Measurements from ENCODE around the gene NCAPG. TPM values are rescaled to one million over a fixed set of nuclear protein-coding genes. Genes with fewer than 3 reads are reported as not detected.
A peak's percentile ranks its signal among the peaks of the same experiment; 100 is the strongest.

NCAPG gene
- 132 and 211 TPM in 2 replicates for total RNA-seq (ENCODE audit: low replicate concordance)

DNA sequence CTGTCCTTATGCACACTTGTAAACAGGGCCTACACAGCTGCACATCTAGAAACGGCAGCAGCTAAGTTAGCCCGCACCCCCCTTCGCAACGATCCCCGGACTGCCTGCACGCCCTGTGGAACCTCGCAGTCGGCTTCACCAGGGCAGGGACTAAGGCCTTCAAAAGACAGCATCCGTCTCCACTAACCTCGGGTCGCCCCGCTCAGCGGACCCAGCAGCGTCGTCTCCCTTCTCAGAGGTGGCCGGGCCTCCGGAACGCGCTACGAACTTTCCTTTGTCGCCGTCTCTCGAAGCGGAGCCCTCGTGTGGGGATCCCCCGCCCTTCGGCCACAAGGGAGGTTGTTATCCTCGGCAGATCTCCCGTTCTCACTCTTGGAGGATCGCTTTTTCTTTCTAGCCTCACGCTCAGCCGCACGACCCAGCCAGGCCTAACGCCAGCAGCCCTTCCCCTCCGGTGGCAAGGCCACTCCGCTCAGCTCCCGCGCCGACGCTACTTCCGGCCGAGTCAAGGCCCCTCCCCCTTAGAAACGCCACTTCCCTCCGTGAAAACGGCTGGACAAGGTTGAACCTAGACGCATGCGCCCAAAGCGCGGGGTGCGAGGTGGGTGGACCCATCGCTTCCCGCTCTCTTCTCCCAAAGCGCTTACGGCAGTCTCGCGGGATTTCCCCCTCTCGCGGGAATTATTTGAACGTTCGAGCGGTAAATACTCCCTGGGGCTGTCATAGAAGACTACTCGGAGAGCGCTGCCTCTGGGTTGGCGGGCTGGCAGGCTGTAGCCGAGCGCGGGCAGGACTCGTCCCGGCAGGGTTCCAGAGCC lies at the start of gene NCAPG, which contains the start of gene DCAF16:
NCAPG (plus strand) TSS at position 720 of the 818 bp plus-strand sequence. CDS start 99 bp downstream, outside the sequence.
DCAF16 (minus strand) TSS at position 498 of the 818 bp plus-strand sequence. CDS start 6,616 bp downstream, outside the sequence.
- no peaks in the 10 kb centered on the region for H3K27me3 Mint-ChIP-seq (ENCODE audit: insufficient read depth, low read depth)
- H3K79me2 ChIP-seq (ENCODE audit: low read depth): peaks cover 100% of the 10 kb centered on the region

DNA sequence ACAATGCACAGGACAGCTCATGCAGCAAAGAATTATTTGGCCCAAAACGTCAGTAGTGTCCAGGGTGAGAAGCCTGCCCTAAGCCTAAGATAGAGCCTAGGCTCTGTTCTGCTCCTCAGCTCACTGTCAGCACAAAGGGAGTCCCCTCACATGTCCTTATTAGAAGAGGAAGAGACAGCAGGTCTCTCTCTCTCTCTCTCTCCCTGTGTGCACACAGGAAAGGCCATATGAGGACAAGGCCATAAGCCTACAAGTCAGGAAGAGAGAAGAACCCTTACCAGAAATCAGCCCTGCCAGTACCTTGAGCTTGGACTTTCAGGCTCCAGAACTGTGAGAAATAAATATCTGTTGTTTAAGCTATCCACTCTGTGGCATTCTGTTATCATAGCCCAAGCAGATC lies 49.7 kb upstream of the NCAPG start:
- H3F3A ChIP-seq (ENCODE audit: low read depth): no peaks in the 10 kb centered on the region
- no peak overlapping the region for H3K27ac Mint-ChIP-seq
- TF ChIP-seq EZH2phosphoT487 (IDR thresholded peaks at IDR 0.05) (no peak), EZH2 (IDR thresholded peaks at IDR 0.05) (no peak)
- TF ChIP-seq, protein P1, sequence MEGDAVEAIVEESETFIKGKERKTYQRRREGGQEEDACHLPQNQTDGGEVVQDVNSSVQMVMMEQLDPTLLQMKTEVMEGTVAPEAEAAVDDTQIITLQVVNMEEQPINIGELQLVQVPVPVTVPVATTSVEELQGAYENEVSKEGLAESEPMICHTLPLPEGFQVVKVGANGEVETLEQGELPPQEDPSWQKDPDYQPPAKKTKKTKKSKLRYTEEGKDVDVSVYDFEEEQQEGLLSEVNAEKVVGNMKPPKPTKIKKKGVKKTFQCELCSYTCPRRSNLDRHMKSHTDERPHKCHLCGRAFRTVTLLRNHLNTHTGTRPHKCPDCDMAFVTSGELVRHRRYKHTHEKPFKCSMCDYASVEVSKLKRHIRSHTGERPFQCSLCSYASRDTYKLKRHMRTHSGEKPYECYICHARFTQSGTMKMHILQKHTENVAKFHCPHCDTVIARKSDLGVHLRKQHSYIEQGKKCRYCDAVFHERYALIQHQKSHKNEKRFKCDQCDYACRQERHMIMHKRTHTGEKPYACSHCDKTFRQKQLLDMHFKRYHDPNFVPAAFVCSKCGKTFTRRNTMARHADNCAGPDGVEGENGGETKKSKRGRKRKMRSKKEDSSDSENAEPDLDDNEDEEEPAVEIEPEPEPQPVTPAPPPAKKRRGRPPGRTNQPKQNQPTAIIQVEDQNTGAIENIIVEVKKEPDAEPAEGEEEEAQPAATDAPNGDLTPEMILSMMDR (IDR thresholded peaks at IDR 0.05): no peak

More for the DNA sequence above, at the start of gene NCAPG, which contains the start of gene DCAF16:
- Mint-ChIP-seq H3K4me1 (peaks cover 42% of the 10 kb centered on the region), H3K4me3 (peak within 1 kb of the TSS; percentile 95), H3K9me3 (no peaks in the 10 kb centered on the region), H3K36me3 (peaks cover 15% of the 10 kb centered on the region), H3K27ac (peak within 1 kb of the TSS; percentile 98)
- DNase-seq (ENCODE audit: low spot score): peak; percentile 99
- Histone ChIP-seq H3F3A (ENCODE audit: low read depth) (no peaks in the 10 kb centered on the region), H4K20me1 (ENCODE audit: low read depth) (peaks cover 77% of the 10 kb centered on the region), H3K4me1 (peaks cover 40% of the 10 kb centered on the region), H3K36me3 (peaks cover 26% of the 10 kb centered on the region), H3K4me3 (peak within 1 kb of the TSS; percentile 98), H3K4me2 (peak within 1 kb of the TSS; percentile 98), H3K9ac (peak within 1 kb of the TSS; percentile 97), H2AFZ (replicated peaks) (peak within 1 kb of the TSS; percentile 61), H3K9me3 (ENCODE audit: low read depth) (no peaks in the 10 kb centered on the region), H3K27me3 (no peaks in the 10 kb centered on the region), H3K27ac (peak within 1 kb of the TSS; percentile 96)
- TF ChIP-seq, protein P1 (IDR thresholded peaks at IDR 0.05): no peak
- no peak for TF ChIP-seq EZH2 (IDR thresholded peaks at IDR 0.05)
- TF ChIP-seq EZH2phosphoT487 (IDR thresholded peaks at IDR 0.05): peak; percentile 7

DNA sequence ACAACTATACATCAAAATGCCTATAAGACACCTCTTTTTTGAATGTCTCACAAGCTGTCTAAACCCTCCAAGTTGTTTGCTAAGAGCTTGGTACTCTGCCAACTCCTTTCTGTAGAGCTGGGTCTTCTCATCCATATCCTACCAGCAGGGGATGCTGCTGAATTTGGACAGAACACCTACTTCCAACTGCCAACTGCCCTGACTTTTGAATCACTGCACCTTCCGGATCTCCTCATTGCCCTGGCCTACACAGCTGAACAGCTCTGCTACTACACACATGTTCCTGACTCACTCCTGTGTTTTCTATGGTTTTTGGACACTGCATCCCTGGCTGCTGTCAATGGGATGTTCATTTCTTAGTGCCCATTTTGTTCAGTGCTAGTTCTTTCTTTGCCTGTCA lies 48.1 kb upstream of the NCAPG start:
- peaks cover 11% of the 10 kb centered on the region for H3K9me3 Mint-ChIP-seq
- peaks cover 3% of the 10 kb centered on the region for H3K4me1 Mint-ChIP-seq
- H3K4me1 ChIP-seq: no peaks in the 10 kb centered on the region
- no peaks in the 10 kb centered on the region for H3F3A ChIP-seq (ENCODE audit: low read depth)
- peaks cover 2% of the 10 kb centered on the region for H3K27me3 Mint-ChIP-seq (ENCODE audit: insufficient read depth, low read depth)
- no peaks in the 10 kb centered on the region for H3K79me2 ChIP-seq (ENCODE audit: low read depth)
- DNase-seq (ENCODE audit: low spot score): no peak
- TF ChIP-seq, protein P1 (IDR thresholded peaks at IDR 0.05): peak; percentile 21
- TF ChIP-seq EZH2 (IDR thresholded peaks at IDR 0.05): no peak
- TF ChIP-seq EZH2phosphoT487 (IDR thresholded peaks at IDR 0.05): no peak
- H3K4me2 ChIP-seq: no peak overlapping the region
- no peaks in the 10 kb centered on the region for H3K9me3 ChIP-seq (ENCODE audit: low read depth)
- no peaks in the 10 kb centered on the region for H3K36me3 ChIP-seq
- H3K9ac ChIP-seq: no peak overlapping the region
- no peaks in the 10 kb centered on the region for H3K36me3 Mint-ChIP-seq
- H3K27me3 ChIP-seq: no peaks in the 10 kb centered on the region
- H3K4me3 Mint-ChIP-seq: no peak overlapping the region
- H4K20me1 ChIP-seq (ENCODE audit: low read depth): no peaks in the 10 kb centered on the region
- H2AFZ ChIP-seq (replicated peaks): no peak overlapping the region
- no peak overlapping the region for H3K4me3 ChIP-seq
- H3K27ac ChIP-seq: no peak overlapping the region
- H3K27ac Mint-ChIP-seq: no peak overlapping the region

More for the DNA sequence above, 49.7 kb upstream of the NCAPG start:
- no peak overlapping the region for H2AFZ ChIP-seq (replicated peaks)
- H3K27me3 ChIP-seq: no peaks in the 10 kb centered on the region
- Mint-ChIP-seq H3K9me3 (peaks cover 3% of the 10 kb centered on the region), H3K36me3 (no peaks in the 10 kb centered on the region), H3K4me1 (peaks cover 3% of the 10 kb centered on the region), H3K4me3 (no peak overlapping the region), H3K27me3 (ENCODE audit: insufficient read depth, low read depth) (peaks cover 5% of the 10 kb centered on the region)
- no peaks in the 10 kb centered on the region for H3K36me3 ChIP-seq
- no peaks in the 10 kb centered on the region for H3K79me2 ChIP-seq (ENCODE audit: low read depth)
- no peaks in the 10 kb centered on the region for H3K9me3 ChIP-seq (ENCODE audit: low read depth)
- H3K4me2 ChIP-seq: no peak overlapping the region
- H4K20me1 ChIP-seq (ENCODE audit: low read depth): no peaks in the 10 kb centered on the region
- H3K27ac ChIP-seq: no peak overlapping the region
- H3K4me1 ChIP-seq: no peaks in the 10 kb centered on the region
- no peak for DNase-seq (ENCODE audit: low spot score)
- H3K4me3 ChIP-seq: no peak overlapping the region
- H3K9ac ChIP-seq: no peak overlapping the region

Data from neural progenitor cell (in vitro differentiated cells).